Vagina (tissue), 2 donors: ENCODE results near the gene GATA2.

ENCODE experiments used
- CTCF ChIP-seq, 3 experiments: fragments of 450-650 bp in 2 of 3; fragments of 200-600 bp in 1 of 3; sonication (generic) in 1 of 3; IDR thresholded peaks; one replicate each; pipeline ENCODE4 v1.5.1; 2017 to 2019; ENCODE audit warnings: antibody characterized with exemption in 3 of 3, mild to moderate bottlenecking in 2 of 3, moderate library complexity in 2 of 3
- POLR2AphosphoS5 ChIP-seq, 2 donors: sonication (generic); formaldehyde crosslinking; IDR thresholded peaks; one replicate each; pipeline ENCODE4 v1.9.0; 2017; ENCODE audit warnings: antibody characterized with exemption in 2 of 2, mild to moderate bottlenecking in 2 of 2, low read depth in 1 of 2; ENCODE audit not compliant: insufficient read depth in 1 of 2

GRCh38 chr3:128501431-128501830, 8.4 kb upstream of the GATA2 start:
- TF ChIP-seq CTCF (IDR thresholded peaks at IDR 0.05) (no peak), POLR2AphosphoS5 (IDR thresholded peaks at IDR 0.05; ENCODE audit: insufficient read depth in 1 of 2, low read depth in 1 of 2) (no peak)
